Fibroblast of lung (primary cell): ENCODE data around the gene AGAP1. TPM values are rescaled to one million over a fixed set of nuclear protein-coding genes. Genes with fewer than 3 reads are reported as not detected.

Experiments used
- DNase-seq, 2 donors: peaks; one replicate each; pipeline versions ENCODE4 v3.0.0 to v3.0.0-alpha.2; 2010; ENCODE audit warnings: low read depth in 2 of 2
- H2AFZ ChIP-seq: 2 replicates; pipeline ENCODE4 v1.5.1; 2012; ENCODE audit warnings: low read length, control low read depth, inconsistent platforms
- H3K27ac ChIP-seq: 2 replicates; pipeline ENCODE4 v1.5.1; 2011; ENCODE audit warnings: low read length, control low read depth; ENCODE audit not compliant: insufficient read depth
- H3K27me3 ChIP-seq: 2 replicates; pipeline ENCODE4 v1.5.1; 2011; ENCODE audit warnings: mild to moderate bottlenecking, low read length; ENCODE audit not compliant: control insufficient read depth, insufficient read depth
- H3K36me3 ChIP-seq: 2 replicates; pipeline ENCODE4 v1.5.1; 2011; ENCODE audit warnings: low read length; ENCODE audit not compliant: control insufficient read depth, insufficient read depth
- H3K4me1 ChIP-seq: 2 replicates; pipeline ENCODE4 v1.5.1; 2011; ENCODE audit warnings: low read length; ENCODE audit not compliant: control insufficient read depth, insufficient read depth; ENCODE audit errors: extremely low read depth
- H3K4me2 ChIP-seq: 2 replicates; pipeline ENCODE4 v1.5.1; 2011; ENCODE audit warnings: low read length, control low read depth; ENCODE audit not compliant: insufficient read depth; ENCODE audit errors: extremely low read depth
- H3K4me3 ChIP-seq, 4 experiments: fragments of 200-600 bp in 1 of 4; sonication (generic) in 1 of 4; replicated peaks in 1 of 4; 2 replicates each; pipeline ENCODE4 v1.5.1; 2011 to 2016; ENCODE audit warnings: low read length in 4 of 4, low read depth in 3 of 4, mild to moderate bottlenecking in 3 of 4, control low read depth in 2 of 4, inconsistent platforms in 1 of 4, mixed read lengths in 1 of 4; ENCODE audit not compliant: insufficient read depth in 1 of 4; ENCODE audit errors: control extremely low read depth in 1 of 4
- H3K79me2 ChIP-seq: 2 replicates; pipeline ENCODE4 v1.5.1; 2012; ENCODE audit warnings: mild to moderate bottlenecking, low read length, inconsistent platforms; ENCODE audit not compliant: control insufficient read depth, insufficient read depth
- H3K9ac ChIP-seq: 2 replicates; pipeline ENCODE4 v1.5.1; 2011; ENCODE audit warnings: mild to moderate bottlenecking, low read length, control low read depth; ENCODE audit not compliant: insufficient read depth
- H3K9me3 ChIP-seq: 2 replicates; pipeline ENCODE4 v1.5.1; 2012; ENCODE audit warnings: low read depth, low read length; ENCODE audit not compliant: control insufficient read depth, insufficient read depth
- H4K20me1 ChIP-seq: 2 replicates; pipeline ENCODE4 v1.5.1; 2011; ENCODE audit warnings: low read length; ENCODE audit not compliant: control insufficient read depth, insufficient read depth; ENCODE audit errors: extremely low read depth
- EZH2 ChIP-seq: IDR thresholded peaks from 2 replicates; pipeline ENCODE4 v1.5.1; 2012; ENCODE audit warnings: low read length, control low read depth, mild to moderate bottlenecking; ENCODE audit errors: missing control alignments
- polyA plus RNA-seq, 2 donors: library from polyadenylated mRNA; depleted of rRNA in 1 of 2; stranded (reverse) in 1 of 2; unstranded in 1 of 2; fragments of >200 nt; gene quantifications; 2 replicates each; pipeline ENCODE4 v1.2.1, GENCODE V29; 2011 to 2012; ENCODE audit warnings: missing spikeins in 1 of 2
- total RNA-seq: library from RNA; depleted of rRNA; stranded (reverse); fragments of >200 nt; gene quantifications from 2 replicates; pipeline ENCODE4 v1.2.1, GENCODE V29; 2014
- TF ChIP-seq, protein P1 (sequence below), 2 donors: IDR thresholded peaks in 1 of 2; conservative IDR thresholded peaks in 1 of 2; 1 replicate in 1 of 2; 2 replicates in 1 of 2; pipeline ENCODE4 v1.5.1; 2011 to 2012; ENCODE audit warnings: low read length in 2 of 2, control low read depth in 1 of 2, inconsistent platforms in 1 of 2, low read depth in 1 of 2, mild to moderate bottlenecking in 1 of 2

AGAP1 gene
- total and polyA plus RNA-seq, 2 donors (not counting 1 experiment from before 2014, with no cell fraction given) = 10.6 to 14.0 TPM

DNA sequence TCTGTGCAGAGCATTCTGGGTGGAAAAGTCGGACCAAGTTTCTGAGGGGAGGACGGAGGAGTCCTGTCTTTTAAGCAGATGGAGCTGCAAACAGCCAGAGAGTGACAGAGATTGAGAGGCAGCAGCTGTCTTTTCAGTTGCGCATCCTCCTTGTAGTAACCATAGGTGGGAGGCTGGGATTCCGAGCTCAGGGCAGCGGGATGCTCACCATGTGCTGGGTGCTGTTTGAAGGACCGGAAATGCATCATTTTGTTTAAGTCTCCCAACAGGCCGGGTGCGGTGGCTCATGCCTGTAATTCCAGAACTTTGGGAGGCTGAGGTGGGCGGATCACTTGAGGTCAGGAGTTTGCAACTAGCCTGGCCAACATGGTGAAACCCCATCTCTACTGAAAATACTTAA, 93.4 kb downstream of the AGAP1 start:
- H3K79me2 ChIP-seq = peaks cover 4% of the 10 kb centered on the region

DNA sequence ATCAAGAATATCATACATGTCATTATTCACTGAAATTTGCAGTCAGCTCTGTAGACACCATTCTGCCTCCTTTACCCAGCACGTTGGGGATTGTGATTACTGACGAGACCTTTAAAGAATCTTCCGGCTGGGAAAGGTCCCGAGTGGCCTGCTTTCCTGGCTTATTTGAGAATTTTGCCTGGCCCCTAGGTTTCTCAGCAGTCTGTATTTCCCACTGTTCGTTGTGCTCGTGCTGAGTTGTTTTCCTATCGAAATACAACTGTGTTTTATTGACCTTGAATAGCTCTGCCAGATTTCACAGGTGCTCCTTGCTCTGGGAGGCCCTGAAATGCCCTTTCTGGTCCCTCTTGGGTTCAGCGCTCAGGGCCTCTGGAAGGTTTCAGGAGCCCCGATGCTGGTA, 94.9 kb downstream of the AGAP1 start:
- H3K27me3 ChIP-seq = no peaks in the 10 kb centered on the region
- H3K9me3 ChIP-seq = no peaks in the 10 kb centered on the region
- H3K36me3 ChIP-seq = no peaks in the 10 kb centered on the region
- H3K27ac ChIP-seq = no peak overlapping the region
- no peaks in the 10 kb centered on the region for H4K20me1 ChIP-seq
- H3K79me2 ChIP-seq = no peaks in the 10 kb centered on the region
- H3K4me2 ChIP-seq = no peak overlapping the region
- H3K4me3 ChIP-seq = no peak overlapping the region
- no peaks in the 10 kb centered on the region for H3K4me1 ChIP-seq
- TF ChIP-seq, protein P1, sequence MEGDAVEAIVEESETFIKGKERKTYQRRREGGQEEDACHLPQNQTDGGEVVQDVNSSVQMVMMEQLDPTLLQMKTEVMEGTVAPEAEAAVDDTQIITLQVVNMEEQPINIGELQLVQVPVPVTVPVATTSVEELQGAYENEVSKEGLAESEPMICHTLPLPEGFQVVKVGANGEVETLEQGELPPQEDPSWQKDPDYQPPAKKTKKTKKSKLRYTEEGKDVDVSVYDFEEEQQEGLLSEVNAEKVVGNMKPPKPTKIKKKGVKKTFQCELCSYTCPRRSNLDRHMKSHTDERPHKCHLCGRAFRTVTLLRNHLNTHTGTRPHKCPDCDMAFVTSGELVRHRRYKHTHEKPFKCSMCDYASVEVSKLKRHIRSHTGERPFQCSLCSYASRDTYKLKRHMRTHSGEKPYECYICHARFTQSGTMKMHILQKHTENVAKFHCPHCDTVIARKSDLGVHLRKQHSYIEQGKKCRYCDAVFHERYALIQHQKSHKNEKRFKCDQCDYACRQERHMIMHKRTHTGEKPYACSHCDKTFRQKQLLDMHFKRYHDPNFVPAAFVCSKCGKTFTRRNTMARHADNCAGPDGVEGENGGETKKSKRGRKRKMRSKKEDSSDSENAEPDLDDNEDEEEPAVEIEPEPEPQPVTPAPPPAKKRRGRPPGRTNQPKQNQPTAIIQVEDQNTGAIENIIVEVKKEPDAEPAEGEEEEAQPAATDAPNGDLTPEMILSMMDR (conservative IDR thresholded peaks at IDR 0.05 in 1 of 2, IDR thresholded peaks at IDR 0.05 in 1 of 2; ENCODE audit: low read depth in 1 of 2, low read length in 2 of 2) = no peak
- no peak for TF ChIP-seq EZH2
- no peak overlapping the region for H2AFZ ChIP-seq
- H3K9ac ChIP-seq = no peak overlapping the region
- DNase-seq = no peak

More for the DNA sequence above, 93.4 kb downstream of the AGAP1 start:
- Histone ChIP-seq H3K36me3 (no peaks in the 10 kb centered on the region), H3K9ac (no peak overlapping the region), H3K27ac (no peak overlapping the region), H4K20me1 (no peaks in the 10 kb centered on the region), H3K9me3 (no peaks in the 10 kb centered on the region), H3K4me2 (no peak overlapping the region), H2AFZ (no peak overlapping the region), H3K27me3 (no peaks in the 10 kb centered on the region), H3K4me3 (no peak overlapping the region), H3K4me1 (no peaks in the 10 kb centered on the region)
- TF ChIP-seq, protein P1 (conservative IDR thresholded peaks at IDR 0.05 in 1 of 2, IDR thresholded peaks at IDR 0.05 in 1 of 2; ENCODE audit: low read depth in 1 of 2, low read length in 2 of 2) = no peak
- DNase-seq = no peak

DNA sequence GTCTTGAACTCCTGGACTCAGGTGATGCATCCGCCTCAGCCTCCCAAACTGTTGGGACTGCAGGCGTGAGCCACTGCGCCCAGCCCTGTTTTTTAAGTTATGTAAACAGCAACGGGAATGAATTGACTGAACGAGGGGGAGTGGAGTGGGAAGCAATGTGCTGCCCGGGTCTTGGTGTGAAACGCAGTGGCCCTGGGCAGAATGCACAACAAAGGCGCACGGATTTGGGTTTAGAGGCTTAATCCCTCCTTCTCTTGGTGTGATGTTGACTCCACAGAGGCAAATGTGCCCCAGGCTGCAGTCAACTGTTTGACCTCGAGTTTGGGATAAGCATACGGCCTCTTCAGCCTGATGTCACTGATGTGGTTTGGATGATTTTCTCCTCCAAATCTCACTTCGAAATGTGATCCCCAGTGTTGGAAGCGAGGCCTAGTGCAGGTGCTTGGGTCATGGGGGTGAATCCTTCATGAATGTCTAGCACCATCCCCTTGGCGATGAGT, 97.4 kb downstream of the AGAP1 start:
- Histone ChIP-seq H3K9me3 (no peaks in the 10 kb centered on the region), H3K36me3 (no peaks in the 10 kb centered on the region), H3K27ac (no peak overlapping the region), H2AFZ (no peak overlapping the region), H3K79me2 (no peaks in the 10 kb centered on the region), H3K4me1 (no peaks in the 10 kb centered on the region), H3K4me2 (no peak overlapping the region), H4K20me1 (no peaks in the 10 kb centered on the region), H3K4me3 (no peak overlapping the region), H3K27me3 (no peaks in the 10 kb centered on the region), H3K9ac (no peak overlapping the region)
- DNase-seq = no peak
- TF ChIP-seq, protein P1 (conservative IDR thresholded peaks at IDR 0.05 in 1 of 2, IDR thresholded peaks at IDR 0.05 in 1 of 2; ENCODE audit: low read depth in 1 of 2, low read length in 2 of 2) = no peak
- TF ChIP-seq EZH2 = no peak
